MM.1S (cell line): Measurements from ENCODE around the gene IFI44L.

ENCODE experiments used
- DNase-seq: peaks from one replicate; pipeline ENCODE4 v3.0.0-alpha.2; 2015
- H2AFZ ChIP-seq: fragments of 300-600 bp; sonication (generic); 2 replicates; pipeline ENCODE4 v1.6.0; 2016; ENCODE audit warnings: antibody characterized with exemption, low read length
- H3F3A ChIP-seq: fragments of 300-600 bp; sonication (generic); 2 replicates; pipeline ENCODE4 v1.6.1; 2016; ENCODE audit warnings: mild to moderate bottlenecking, antibody characterized with exemption, low read length, moderate library complexity, mixed read lengths; ENCODE audit not compliant: insufficient read depth
- H3K27ac ChIP-seq: fragments of 300-600 bp; sonication (generic); 2 replicates; pipeline ENCODE4 v1.5.1; 2016; ENCODE audit warnings: mild to moderate bottlenecking, low read length
- H3K27me3 ChIP-seq: fragments of 300-600 bp; sonication (generic); replicated peaks from 2 replicates; pipeline ENCODE4 v1.6.0; 2016; ENCODE audit warnings: low read length; ENCODE audit not compliant: insufficient read depth
- H3K36me3 ChIP-seq: fragments of 300-600 bp; sonication (generic); replicated peaks from 2 replicates; pipeline ENCODE4 v1.6.1; 2016; ENCODE audit warnings: mild to moderate bottlenecking, low read length, mixed read lengths; ENCODE audit not compliant: insufficient read depth
- H3K4me1 ChIP-seq: fragments of 300-600 bp; sonication (generic); 2 replicates; pipeline ENCODE4 v1.6.1; 2016; ENCODE audit warnings: low read length, mixed read lengths
- H3K4me2 ChIP-seq: fragments of 300-600 bp; sonication (generic); 2 replicates; pipeline ENCODE4 v1.6.0; 2016; ENCODE audit warnings: low read depth, low read length
- H3K4me3 ChIP-seq: fragments of 300-600 bp; sonication (generic); 2 replicates; pipeline ENCODE4 v1.5.1; 2016; ENCODE audit warnings: low read length, mixed read lengths
- H3K79me2 ChIP-seq: fragments of 300-600 bp; sonication (generic); 2 replicates; pipeline ENCODE4 v1.6.1; 2016; ENCODE audit warnings: mixed run types, low read length, mixed read lengths
- H3K9ac ChIP-seq: fragments of 300-600 bp; sonication (generic); 2 replicates; pipeline ENCODE4 v1.6.1; 2016; ENCODE audit warnings: low read length, mixed read lengths
- H3K9me2 ChIP-seq: fragments of 300-600 bp; sonication (generic); replicated peaks from 2 replicates; pipeline ENCODE4 v1.6.1; 2016; ENCODE audit warnings: mild to moderate bottlenecking, low read length, mixed read lengths; ENCODE audit not compliant: insufficient read depth
- H3K9me3 ChIP-seq: fragments of 300-600 bp; sonication (generic); replicated peaks from 2 replicates; pipeline ENCODE4 v1.6.1; 2016; ENCODE audit warnings: mild to moderate bottlenecking, low read length, mixed read lengths; ENCODE audit not compliant: insufficient read depth
- H4K20me1 ChIP-seq: fragments of 300-600 bp; sonication (generic); 2 replicates; pipeline ENCODE4 v1.6.1; 2016; ENCODE audit warnings: mild to moderate bottlenecking, low read length, moderate library complexity, mixed read lengths; ENCODE audit not compliant: insufficient read depth
- EZH2 ChIP-seq: fragments of 300-600 bp; sonication (generic); optimal IDR thresholded peaks from 2 replicates; pipeline ENCODE3; 2017; ENCODE audit warnings: low read depth, mild to moderate bottlenecking, antibody characterized with exemption, low read length, mixed read lengths
- EZH2phosphoT487 ChIP-seq: fragments of 300-600 bp; sonication (generic); IDR thresholded peaks from 2 replicates; pipeline ENCODE4 v1.6.1; 2018; ENCODE audit warnings: antibody characterized with exemption, low read length
- TF ChIP-seq, protein P1 (sequence below): fragments of 300-600 bp; sonication (generic); IDR thresholded peaks from 2 replicates; pipeline ENCODE4 v1.5.1; 2016; ENCODE audit warnings: antibody characterized with exemption, low read length, mixed read lengths

The IFI44L gene

DNA sequence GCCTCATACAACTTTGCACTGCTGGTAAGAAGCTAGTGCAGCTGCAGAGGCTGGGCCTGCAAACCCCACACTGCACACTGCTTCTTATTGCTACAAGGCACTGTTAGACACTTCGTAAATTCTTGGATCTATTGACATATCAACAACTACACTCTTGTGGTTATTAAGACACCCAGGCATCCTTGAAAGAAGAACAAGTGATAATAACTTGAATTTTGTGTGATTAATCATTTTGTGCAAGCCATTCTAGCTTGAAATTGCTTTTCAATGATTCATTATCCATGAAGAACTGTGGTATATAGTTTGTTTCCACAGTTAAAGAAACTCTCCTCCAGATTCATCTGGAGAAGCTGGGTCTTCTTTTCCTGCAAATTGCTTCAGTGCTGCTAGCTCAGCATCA lies 33.7 kb upstream of the IFI44L start:
- TF ChIP-seq, protein P1, sequence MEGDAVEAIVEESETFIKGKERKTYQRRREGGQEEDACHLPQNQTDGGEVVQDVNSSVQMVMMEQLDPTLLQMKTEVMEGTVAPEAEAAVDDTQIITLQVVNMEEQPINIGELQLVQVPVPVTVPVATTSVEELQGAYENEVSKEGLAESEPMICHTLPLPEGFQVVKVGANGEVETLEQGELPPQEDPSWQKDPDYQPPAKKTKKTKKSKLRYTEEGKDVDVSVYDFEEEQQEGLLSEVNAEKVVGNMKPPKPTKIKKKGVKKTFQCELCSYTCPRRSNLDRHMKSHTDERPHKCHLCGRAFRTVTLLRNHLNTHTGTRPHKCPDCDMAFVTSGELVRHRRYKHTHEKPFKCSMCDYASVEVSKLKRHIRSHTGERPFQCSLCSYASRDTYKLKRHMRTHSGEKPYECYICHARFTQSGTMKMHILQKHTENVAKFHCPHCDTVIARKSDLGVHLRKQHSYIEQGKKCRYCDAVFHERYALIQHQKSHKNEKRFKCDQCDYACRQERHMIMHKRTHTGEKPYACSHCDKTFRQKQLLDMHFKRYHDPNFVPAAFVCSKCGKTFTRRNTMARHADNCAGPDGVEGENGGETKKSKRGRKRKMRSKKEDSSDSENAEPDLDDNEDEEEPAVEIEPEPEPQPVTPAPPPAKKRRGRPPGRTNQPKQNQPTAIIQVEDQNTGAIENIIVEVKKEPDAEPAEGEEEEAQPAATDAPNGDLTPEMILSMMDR, result no peak
- TF ChIP-seq EZH2phosphoT487 (no peak), EZH2 (no peak)
- no peaks in the 10 kb centered on the region for H3K27me3 ChIP-seq
- no peaks in the 10 kb centered on the region for H3K36me3 ChIP-seq
- H3K9me3 ChIP-seq, result no peaks in the 10 kb centered on the region
- H3K79me2 ChIP-seq, result no peaks in the 10 kb centered on the region
- H4K20me1 ChIP-seq, result no peaks in the 10 kb centered on the region
- no peaks in the 10 kb centered on the region for H3K4me1 ChIP-seq
- H3K4me2 ChIP-seq, result no peak overlapping the region
- no peak overlapping the region for H3K9ac ChIP-seq
- no peak for DNase-seq
- H3F3A ChIP-seq, result no peaks in the 10 kb centered on the region
- no peak overlapping the region for H3K27ac ChIP-seq
- no peak overlapping the region for H3K4me3 ChIP-seq
- no peak overlapping the region for H2AFZ ChIP-seq
- no peaks in the 10 kb centered on the region for H3K9me2 ChIP-seq

GRCh38 chr1:78587211-78587610 lies 33.0 kb upstream of the IFI44L start:
- Histone ChIP-seq H3K27me3 (no peaks in the 10 kb centered on the region), H3K36me3 (no peaks in the 10 kb centered on the region), H3K4me1 (no peaks in the 10 kb centered on the region), H3K4me2 (no peak overlapping the region), H3K9ac (no peak overlapping the region), H3K27ac (no peak overlapping the region), H3F3A (no peaks in the 10 kb centered on the region), H3K9me3 (no peaks in the 10 kb centered on the region), H3K9me2 (no peaks in the 10 kb centered on the region), H4K20me1 (no peaks in the 10 kb centered on the region), H2AFZ (no peak overlapping the region), H3K79me2 (no peaks in the 10 kb centered on the region), H3K4me3 (no peak overlapping the region)
- TF ChIP-seq EZH2phosphoT487 (no peak), EZH2 (no peak)
- TF ChIP-seq, protein P1, result no peak
- no peak for DNase-seq

DNA sequence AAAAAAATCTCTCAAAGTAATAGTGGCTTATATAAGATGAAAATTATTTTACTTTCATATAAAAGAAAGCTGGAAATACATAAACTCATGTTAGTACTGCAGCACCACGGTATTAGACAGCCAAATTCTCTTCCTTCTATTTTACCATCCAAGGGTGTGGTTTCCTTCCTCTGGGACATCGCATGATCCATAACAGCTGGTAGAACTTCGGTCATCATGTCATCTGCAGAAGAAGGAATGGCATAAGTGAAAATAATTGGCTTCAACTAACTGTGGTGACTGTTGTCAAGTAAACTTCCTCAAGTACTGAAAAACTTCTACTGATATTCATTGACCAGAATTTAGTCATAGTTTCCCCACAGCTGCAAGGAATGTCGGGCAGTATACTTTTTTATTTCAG lies 28.3 kb upstream of the IFI44L start:
- Histone ChIP-seq H3K9ac (no peak overlapping the region), H2AFZ (no peak overlapping the region), H3K4me3 (no peak overlapping the region), H3K36me3 (no peaks in the 10 kb centered on the region), H3K27ac (no peak overlapping the region), H3K9me3 (no peaks in the 10 kb centered on the region), H3K4me1 (no peaks in the 10 kb centered on the region), H3K9me2 (no peaks in the 10 kb centered on the region), H4K20me1 (no peaks in the 10 kb centered on the region), H3K27me3 (no peaks in the 10 kb centered on the region), H3F3A (no peaks in the 10 kb centered on the region), H3K79me2 (no peaks in the 10 kb centered on the region), H3K4me2 (no peak overlapping the region)
- no peak for DNase-seq
- TF ChIP-seq EZH2 (no peak), EZH2phosphoT487 (no peak)
- TF ChIP-seq, protein P1, result no peak
